Inflammatory macrophage treated with lipopolysaccharide for 4 hours (primary cell): ENCODE measurements around the gene DYNLT4.
"Not testable (repeated sequence)": the region's sequence is repeated elsewhere in the genome, so short reads cannot be mapped to it uniquely, and the experiment has no call there.

Experiments
- DNase-seq: peaks from one replicate; pipeline ENCODE4 v3.0.0-alpha.2; 2020

Gene DYNLT4

DNA sequence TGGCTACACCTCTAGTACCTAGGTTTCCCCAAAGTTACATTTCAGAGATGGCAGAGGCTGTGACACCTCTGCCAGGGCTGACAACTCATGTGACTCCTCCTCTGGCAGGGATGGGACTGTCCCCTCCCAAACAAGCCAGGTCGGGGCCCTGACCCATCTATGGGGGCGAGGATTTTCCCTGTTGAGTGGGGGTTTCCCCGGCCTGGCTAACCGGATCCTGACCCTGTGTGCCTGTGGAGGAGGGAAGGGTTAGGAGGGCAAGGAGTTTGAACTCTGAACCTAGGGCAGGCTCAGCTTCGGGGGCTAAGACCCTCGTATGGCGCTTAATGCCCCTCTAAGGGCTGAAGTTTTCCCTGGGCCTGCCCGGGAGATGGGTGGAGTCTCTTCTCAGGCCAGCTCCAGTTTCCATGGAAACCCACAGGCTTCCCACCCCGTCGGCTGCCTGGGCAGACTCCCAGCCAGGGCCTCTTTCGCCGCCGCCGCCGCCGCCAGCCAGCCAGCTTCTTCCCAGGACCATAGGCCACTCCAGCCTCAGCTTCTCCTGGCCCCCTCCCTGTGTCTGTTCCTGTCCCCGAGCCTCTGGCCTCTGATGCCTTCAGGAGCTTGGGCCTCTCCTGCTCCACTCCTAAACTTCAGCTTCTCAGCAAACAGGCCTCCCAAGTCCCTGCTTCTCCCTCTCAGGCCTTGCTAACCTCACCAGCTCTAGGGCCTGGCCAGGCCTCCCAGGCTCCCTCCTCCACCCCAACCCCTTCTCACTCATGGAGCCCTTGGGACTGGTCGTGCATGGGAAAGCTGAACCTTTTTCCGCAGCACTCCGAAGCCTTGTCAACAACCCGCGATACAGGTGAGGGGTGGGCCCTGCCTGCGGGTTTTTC lies 1.1 kb upstream of the DYNLT4 start, which contains the start of gene BTBD19:
Gene BTBD19, plus strand, starts transcription at position 461 of the 875 bp plus-strand sequence. Its CDS starts 298 bp downstream, at position 759.
- peak; percentile 96 for DNase-seq

DNA sequence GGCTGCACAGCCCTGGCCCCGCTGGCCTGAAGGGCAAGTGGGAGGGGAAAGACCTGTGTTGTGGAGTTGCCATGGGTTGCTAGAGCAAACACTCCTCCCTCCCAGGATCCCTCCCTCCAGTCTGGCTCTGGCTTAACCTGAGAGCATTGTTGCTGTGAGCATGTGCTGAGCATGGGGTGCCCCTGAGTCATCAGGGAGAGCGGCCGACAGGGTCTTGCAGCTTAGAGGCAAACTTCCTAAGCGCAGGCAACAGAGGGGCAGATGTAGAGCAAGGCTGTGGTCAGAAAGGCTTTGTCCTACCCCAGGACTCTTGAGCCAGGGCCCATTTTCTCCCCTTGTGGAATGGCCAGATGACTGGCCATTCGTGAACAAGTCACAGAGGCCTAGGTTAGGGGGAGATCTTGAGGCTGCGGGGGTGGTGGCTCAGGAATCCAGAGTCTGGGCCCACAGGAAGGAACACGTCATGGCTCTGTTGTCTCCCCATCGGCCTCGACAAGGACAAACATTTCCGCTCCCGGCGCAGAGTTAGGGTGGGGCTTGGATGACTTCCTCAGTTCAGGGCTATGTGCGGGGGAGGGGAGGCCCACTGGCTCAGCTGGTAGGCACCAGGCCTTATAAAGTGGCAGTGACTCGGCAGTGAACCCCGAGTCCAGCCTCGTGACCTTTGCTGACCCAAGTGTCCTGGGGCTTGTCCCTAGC lies 362 bp upstream of the DYNLT4 start:
- DNase-seq = peak; percentile 99

DNA sequence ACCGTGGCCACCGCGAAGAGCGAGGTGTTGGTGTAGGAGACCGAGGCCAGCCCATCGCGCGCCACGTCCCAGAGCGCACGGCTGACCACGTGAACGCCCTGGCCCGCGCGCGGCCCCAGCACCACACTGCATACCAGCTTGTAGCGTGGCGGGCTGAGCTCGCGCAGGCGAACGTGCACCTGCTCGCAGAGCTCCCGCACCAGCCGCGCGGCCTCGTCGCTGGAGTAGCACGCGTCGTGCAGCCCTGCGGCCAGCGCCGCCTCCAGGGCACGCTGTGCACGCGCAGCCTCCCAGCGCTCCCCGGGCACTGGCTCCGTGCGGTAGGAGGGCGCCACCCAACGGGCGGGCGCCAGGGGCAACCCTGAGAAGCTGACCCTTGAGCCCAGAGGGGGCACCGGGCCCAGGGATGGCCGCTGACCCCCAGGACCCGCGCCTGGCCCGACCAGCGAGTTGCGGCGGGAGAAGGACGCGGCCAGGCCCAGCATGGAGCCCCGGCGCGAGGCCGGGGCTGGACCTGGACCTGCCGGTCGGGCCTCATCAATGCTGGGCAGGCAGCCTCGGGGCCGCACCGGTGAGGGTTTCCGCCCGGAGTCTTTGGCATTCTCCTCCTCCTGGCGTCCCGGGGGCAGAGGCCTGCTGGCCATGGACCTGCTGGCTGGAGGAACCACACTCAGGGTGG lies 987 bp downstream of the DYNLT4 start:
- DNase-seq = no peak

DNA sequence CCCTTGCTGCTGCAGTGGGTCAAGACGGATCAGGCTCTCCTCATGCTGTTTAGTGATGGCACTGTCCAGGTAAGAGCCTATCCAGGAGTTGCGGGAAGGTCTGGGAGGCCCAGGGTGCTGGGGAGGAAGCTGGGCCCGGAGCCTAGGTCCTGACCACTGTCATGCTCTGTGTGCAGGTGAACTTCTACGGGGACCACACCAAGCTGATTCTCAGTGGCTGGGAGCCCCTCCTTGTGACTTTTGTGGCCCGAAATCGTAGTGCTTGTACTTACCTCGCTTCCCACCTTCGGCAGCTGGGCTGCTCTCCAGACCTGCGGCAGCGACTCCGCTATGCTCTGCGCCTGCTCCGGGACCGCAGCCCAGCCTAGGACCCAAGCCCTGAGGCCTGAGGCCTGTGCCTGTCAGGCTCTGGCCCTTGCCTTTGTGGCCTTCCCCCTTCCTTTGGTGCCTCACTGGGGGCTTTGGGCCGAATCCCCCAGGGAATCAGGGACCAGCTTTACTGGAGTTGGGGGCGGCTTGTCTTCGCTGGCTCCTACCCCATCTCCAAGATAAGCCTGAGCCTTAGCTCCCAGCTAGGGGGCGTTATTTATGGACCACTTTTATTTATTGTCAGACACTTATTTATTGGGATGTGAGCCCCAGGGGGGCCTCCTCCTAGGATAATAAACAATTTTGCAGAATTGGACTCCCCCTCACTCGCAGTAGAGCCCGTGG lies 1.7 kb downstream of the DYNLT4 start:
- DNase-seq = no peak

DNA sequence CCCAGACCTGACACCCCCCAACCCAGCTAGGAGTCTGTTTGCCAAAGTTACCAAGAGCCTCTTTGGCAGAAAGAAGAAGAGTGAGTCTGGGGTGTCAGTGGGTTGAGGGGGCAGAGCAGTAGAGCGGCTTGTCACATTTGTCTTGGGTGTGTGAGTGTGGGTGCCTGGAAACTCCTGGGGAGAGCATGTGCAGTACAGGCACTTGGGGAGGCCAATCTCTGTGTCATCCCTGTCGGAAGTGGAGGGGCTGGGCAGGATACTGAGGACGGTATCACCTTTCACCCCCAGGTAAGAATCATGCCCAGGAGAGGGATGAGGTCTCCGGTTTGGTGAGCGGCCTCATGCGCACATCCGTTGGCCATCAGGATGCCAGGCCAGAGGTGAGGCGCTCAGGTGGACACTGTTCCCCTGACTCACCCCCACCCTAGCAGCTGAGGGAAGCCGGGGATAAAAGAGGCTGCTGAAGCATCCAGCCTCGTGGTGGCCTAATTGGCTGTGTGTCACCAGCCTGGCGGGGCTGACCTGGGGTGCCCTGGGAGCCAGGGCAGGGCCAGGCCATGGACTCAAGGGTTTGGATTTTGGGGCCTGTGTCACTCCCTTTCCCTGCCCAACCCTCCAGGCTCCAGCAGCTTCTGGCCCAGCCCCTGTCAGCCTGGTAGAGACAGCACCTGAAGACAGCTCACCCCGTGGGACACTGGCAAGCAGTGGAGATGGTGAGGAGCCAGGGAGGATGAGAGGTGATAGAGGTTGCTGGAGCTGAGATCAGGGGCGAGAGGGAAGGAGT lies 3.6 kb downstream of the DYNLT4 start:
- DNase-seq = no peak

DNA sequence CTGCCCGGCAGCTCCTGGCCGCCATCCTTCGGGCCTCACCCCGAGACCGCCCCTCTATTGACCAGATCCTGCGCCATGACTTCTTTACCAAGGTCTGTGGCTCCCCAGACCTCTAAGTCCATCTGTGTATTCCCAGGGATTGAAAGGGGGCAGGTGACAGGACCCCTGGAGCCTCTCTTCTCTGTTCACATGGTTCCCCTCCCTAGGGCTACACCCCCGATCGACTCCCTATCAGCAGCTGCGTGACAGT lies 4.2 kb downstream of the DYNLT4 start:
- DNase-seq = no peak

DNA sequence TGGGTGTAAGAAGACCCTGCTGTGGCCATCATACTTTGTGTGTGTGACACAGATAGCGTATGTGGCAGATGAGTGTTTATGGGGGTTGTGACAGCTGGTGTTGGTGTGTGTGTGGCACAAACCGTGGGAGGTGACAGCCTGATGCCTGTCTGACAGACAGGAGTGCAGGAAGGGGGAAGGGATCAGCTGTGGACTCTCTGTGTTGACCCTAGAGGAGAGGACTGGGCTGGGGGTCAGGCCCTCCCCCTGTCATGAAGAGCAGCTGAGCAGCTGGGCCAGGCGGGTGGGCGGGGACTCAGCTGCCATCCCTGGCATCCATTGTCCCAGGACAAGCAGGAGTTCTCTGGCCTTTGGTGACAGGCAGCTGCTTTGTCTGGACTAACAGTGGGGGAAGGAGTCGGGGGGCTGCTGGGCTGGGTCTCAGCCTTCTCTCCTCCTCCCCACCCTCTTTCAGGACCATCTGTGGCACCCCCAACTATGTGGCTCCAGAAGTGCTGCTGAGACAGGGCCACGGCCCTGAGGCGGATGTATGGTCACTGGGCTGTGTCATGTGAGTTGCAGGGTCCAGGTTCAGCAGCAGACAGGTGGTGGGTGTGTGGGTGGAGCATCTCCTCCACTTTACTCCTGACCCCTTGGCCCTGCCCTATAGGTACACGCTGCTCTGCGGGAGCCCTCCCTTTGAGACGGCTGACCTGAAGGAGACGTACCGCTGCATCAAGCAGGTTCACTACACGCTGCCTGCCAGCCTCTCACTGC lies 4.7 kb downstream of the DYNLT4 start:
- no peak for DNase-seq

DNA sequence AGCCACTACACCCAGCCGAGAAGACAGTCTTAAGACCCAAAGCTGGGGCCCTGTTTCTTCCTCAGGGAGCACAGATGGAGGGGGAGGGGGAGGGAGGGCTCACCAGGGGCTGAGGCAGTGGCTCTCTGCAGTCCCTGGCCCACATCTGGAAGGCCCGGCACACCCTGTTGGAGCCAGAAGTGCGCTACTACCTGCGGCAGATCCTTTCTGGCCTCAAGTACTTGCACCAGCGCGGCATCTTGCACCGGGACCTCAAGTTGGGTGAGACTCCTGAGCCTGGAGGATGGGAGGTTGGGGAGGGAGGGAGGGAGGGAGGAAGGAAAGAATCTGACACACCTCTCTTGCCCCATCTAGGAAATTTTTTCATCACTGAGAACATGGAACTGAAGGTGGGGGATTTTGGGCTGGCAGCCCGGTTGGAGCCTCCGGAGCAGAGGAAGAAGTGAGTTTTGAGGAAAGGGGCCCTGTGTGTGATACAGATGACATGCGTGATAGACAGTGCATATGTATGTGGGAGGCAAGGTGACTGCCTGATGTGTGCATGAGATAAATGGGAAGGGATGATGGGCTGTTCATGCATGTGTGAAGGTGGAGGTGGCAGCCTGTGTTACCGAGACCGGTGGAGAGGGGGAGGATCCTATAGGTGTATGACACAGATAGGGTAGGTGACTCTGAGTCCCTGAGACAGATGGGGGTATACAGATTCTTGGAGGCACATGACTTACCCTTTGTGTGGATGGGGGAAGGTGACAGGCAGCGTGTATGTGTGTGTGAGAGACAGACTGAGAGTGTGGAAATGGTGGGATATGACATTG lies 5.5 kb downstream of the DYNLT4 start:
- DNase-seq = peak; percentile 82

DNA sequence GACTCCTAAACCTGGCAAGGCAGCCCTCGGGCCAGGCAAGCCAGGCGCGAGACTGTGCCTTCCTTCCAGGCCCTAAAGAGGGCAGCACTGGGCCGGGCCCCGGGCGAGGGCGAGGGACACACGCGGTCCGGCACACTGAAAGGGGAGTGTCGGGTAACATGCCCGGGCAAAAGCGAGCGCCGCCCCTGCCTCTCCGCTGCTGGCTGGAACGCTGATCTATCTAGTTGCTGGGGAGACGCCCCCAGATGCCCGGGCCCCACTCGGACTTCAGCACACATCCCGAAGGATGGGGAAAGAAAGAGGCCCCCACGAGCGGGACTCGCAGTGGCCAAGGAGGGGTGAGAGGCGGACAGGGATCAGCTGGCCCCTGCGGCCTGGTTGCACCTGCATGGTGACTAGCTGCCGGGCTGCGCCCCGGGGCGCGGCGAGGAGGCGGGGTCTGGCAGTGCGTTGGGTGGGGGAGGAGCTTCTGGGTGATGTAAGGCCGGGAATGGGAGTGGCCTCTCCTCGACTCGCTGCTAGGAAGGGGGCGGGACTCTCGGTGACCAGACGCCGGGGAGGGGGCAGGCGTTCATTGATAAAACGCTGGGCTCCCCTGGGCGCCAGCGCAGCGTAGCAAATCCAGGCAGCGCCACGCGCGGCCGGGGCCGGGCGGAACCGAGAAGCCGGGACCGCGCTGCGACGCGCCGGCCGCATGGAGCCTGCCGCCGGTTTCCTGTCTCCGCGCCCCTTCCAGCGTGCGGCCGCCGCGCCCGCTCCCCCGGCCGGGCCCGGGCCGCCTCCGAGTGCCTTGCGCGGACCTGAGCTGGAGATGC lies 7.2 kb downstream of the DYNLT4 start, which contains the start of gene PLK3:
Gene PLK3, plus strand, starts transcription at position 608 of the 815 bp plus-strand sequence. Its CDS starts 87 bp downstream, at position 695.
- peak; percentile 99 for DNase-seq

DNA sequence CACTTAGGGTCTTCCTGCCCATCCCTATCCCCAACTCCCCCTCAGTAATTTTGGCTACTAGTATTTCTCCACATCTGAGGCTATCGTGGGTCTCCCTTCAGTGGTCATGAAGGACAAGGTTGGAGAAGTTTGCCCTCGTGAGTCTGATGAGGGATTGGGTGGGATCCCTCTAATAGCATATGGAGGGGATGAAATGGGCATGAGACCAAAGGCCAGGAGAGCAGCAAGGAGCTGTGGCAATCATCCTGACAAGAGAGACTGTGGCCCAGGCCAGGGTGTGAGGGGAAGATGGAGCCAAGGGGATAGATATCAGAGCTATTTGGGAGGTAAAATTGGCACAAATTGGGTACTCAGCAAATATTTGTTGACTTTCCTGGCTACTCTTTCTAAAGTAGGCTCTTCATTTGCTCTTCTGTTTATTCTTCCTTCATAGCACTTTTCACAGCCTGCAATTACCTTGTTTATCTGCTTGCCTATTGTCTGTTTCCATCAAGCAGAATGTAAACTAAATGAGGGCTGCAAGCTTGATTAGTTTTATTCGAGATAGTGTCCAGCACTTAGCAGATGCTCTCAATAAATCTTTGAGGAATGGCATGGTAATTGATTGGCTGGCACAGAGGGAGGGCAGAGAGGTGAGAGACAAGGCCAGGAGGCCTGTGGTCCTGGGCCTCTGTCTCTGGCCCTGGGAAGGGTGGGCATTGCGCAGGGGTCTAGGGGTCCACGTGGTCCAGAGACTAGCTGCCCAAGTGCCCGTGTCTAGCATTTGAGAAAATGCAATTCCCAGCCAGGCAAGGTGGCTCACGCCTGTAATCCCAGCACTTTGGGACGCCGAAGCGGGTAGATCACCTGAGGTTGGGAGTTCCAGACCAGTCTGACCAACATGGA lies 8.4 kb downstream of the DYNLT4 start:
- no peak for DNase-seq

DNA sequence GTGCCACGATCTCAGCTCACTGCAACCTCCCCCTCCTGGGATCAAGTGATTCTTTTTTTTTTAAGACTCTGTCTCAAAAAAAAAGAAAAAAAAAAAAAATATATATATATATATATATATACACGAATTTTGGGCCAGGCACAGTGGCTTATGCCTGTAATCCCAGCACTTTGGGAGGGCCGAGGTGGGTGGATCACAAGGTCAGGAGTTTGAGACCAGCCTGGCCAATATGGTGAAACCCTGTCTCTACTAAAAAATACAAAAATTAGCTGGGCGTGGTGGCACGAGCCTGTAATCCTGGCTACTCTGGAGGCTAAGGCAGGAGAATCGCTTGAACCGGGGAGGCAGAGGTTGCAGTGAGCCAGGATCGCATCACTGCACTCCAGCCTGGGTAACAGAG lies 9.3 kb downstream of the DYNLT4 start:
- not testable (repeated sequence) for DNase-seq

DNA sequence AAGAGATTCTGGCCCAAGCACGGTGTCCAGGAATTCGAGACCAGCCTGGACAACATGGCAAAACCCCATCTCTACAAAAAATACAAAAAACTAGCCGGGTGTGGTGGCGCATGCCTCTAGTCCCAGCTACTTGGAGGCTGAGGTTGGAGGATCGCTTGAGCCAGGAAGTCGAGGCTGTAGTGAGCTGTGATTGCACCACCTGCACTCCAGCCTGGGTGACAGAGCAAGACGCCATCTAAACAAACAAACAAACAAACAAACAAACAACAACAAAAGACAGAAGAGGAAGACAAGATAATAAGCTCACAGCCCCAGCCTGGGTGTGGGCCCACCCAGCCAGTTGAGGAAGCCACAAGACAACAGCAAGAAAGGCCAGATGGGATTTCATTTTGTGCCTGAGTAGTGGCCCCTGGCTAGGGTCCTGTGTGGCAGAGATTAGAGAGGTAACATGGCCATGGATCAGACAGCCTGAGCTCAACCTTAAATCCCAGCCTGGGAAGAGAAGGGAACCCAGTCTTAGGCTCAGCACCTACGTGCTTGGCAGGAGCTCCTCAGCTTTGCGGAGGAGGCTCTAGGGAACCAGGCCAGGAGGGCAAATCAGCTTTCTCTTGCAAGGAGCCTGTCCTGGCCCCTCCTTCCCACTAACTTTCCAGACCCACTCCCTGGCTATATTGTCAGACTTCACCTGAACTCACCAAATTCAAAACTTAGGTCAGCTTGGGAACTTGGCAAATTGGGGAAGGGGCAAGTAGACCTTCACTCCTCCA lies 14.2 kb downstream of the DYNLT4 start:
- no peak for DNase-seq

DNA sequence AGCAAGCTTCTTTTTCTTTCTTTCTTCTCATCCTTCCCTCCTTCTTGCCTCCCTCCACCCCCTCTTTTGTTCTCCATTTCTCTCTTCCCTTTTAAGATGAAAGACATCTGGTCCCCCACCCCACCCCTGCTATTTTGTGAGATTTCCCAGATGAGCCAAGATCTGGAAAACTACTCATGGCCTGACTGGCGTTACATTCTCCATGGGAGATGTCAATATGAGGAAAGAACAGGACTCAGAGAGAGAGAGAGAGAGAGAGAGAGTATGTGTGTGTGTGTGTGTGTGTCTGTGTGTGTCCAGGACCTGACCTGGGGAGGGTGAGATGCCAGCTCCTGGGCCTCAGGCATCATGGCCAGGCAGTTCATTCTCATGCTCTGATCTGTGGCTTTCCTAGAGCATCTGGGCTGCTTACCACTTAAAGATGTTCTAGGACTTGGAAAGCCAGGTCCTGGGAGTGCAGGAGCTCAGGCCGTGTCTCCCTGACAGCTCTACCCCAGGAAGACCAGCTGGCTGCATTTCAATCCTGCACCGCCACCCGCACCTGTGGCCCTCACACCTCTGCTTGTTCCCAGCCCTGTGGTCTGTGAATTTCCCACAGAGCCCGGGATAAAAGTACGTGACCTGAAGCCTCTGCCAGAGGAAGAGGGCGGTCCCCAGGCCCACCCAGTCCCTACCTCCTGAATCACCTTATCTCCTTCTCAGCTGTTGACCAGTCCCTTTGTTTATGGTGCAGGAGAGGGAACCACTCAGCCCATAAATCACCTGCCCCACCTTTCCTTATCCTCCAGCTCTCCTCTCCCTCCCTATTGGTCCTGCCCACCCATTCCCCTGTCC lies 16.0 kb downstream of the DYNLT4 start:
- DNase-seq = no peak

DNA sequence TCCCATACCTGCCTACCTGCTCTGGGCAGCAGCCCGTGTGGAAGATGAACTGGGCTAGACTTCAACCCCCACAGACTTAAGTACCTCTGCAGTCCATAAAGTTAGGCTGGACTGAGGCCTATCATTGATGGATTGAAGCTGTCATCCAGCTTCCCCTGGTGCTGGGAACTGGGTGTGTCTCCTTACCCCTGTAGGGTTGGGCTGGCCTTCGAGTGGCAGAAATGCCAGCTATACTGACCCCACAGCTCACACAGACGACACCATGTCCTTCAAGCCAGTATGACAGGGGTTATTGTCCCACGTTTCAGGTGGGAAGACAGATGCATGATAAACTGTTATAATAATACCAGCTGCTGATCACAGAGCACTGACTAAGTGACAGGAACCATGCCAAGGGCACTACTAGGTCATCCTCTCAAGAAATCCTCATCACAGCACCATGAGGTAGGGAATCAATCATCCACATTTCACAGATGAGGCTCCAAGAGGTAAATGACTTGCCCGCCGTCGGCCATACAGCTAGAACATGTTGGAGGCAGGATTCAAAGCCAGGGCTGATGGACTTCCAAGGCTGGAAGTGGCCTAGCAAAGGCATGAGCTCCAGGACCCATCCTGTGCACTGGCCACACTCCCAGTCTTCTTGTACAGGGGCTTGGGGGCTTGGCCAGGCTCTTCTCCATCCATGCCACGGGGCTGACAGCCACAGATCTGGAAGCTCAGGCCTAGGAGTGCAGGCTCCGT lies 18.9 kb downstream of the DYNLT4 start, which contains the start of gene BEST4:
Gene BEST4, minus strand, starts transcription at position 51 of the 741 bp plus-strand sequence. CDS start 465 bp downstream, outside the sequence.
- no peak for DNase-seq

DNA sequence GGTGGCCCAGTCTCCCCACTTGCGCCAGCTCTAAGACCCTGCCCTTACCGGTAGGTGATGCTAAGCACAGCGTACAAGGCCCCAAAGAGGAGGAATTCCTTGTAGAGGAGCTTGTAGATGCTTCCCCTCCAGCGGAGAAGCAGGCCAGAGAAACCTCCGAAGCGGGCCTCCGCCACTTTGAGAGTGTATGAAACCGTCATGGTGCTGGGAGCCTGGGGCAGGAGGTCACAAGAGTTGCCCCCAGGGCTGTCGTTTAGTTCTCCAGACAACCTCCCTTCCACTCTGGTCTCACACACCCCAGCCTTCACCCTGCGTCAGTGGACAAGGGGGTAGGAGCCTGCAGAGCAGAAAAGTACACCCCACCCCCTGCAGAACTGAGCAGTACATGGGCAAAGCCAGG lies 19.6 kb downstream of the DYNLT4 start:
- no peak for DNase-seq
